Measurements from ENCODE around the gene FOXN4. TPM values are rescaled to one million over a fixed set of nuclear protein-coding genes. Genes with fewer than 3 reads are reported as not detected.

FOXN4 gene
- total RNA-seq, 1 donor from 2014 or later: not detected

DNA sequence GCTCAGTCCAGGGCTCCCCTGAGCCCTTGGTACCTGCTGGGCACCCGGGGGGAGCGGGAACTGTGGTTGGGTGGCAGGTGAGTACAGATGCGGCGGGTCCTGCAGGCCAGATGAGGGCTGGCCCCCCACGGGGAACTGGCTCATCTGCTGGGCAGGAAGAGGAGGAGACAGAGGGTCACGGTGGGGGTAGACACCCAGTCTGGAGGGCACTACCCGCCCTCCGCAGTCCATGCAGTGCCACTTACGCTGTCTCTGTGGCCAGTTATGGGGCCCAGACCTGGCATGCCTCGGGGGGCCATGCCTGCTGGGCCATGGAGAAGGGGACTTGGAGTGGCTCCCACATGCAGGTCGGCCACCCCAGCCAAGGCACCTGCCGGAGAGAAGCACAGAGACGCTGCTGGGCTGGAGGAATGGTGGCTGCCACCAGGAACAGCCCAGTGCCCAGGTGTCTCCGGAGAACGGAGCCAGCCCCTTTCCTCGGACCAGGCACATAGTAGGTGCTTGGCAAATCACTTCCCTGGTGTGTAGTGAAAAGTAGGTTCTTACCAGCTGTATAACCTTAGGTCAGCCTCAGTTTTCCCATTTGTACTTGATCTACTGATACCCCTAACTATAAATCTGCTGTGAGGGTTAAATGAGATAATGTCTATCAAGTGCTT is 21.1 kb downstream of the FOXN4 start:
- DNase-seq (ENCODE audit: low spot score): no peak
- intact Hi-C loops (cut with DNase I): no loop called here

DNA sequence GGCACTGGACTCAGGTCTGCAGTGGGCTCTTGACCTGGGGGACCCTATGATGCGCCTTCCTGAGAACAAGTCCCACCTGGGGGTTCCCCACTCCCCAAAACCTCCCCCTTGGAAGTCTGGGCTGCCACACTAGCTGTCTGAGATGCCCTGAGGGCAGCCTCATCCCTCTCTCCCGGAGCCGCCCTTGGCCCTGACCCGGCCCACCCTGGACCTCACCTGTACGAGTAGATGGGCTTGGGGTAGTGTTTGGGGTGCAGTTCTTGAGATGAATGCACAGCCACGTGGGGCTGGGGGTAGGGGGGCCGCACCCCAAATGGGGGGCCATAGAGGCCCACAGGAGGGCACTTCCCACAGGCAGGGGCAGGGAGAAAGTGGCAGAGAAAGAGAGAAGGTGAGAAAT is 21.9 kb downstream of the FOXN4 start:
- DNase-seq (ENCODE audit: low spot score): no peak
- intact Hi-C loops (cut with DNase I): no loop called here

DNA sequence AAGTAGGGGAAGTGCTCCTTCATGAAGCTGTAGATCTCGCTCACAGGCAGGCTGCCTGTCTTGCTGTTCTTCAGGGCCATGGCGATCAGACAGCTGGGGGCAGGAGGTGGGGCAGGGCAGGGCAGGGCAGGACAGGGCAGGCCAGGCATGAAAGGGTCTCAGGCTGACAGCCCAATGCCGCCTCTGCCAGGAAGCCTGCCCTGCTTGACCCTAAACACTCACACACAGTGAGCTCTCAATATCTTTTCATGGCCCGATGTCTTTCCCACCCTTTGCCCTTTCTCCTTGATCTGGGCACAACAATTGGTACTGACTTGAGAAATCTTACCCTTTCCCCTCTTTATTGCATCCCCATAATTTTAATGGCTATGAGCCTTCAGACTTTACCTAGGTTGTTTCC is 22.4 kb downstream of the FOXN4 start:
- intact Hi-C loops (cut with DNase I): no loop called here
- no peak for DNase-seq (ENCODE audit: low spot score)

GRCh38 chr12:109286252-109286651 is 22.8 kb downstream of the FOXN4 start:
- DNase-seq (ENCODE audit: low spot score): no peak
- intact Hi-C loops (cut with DNase I): no loop called here

DNA sequence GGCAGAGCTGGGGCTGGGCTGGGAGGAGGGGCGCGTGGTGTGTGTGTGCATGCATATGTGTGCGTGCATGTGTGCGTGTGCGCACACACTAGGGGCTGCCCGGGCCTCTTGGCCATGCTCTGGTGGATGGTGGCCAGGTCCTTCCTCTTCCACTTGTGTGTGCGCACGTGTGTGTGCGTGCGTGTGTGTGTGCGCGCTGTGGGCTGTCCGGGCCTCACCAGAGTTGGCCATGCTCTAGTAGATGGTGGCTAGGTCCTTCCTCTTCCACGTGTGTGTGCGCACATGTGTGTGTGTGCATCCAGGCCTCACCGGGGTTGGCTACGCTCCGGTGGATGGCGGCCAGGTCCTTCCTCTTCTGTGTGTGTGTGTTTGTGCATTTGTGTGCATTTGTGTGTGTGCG is 24.7 kb downstream of the FOXN4 start:
- no peak for DNase-seq (ENCODE audit: low spot score)
- intact Hi-C loops (cut with DNase I): no loop called here

DNA sequence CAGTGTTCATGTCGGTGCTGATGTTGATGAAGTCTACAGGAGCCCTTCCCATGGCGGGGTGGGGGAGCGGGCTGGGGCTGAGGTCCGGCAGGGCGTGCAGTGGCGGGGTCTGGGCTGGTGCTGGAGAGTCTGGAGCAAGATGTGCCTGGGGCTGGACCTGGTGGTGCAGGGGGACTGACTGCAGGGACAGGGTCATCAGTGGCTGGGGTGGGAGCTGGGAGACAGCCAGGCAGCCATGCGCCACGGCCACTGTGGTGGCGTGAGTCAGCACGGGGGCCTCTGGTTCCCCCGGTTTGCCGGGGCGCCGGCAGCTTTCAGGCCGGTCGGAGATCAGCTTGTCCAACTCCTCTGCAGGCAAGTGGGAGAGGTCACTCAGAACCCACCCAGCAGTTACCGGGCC is 27.6 kb downstream of the FOXN4 start:
- DNase-seq (ENCODE audit: low spot score): no peak
- intact Hi-C loops (cut with DNase I): no loop called here

DNA sequence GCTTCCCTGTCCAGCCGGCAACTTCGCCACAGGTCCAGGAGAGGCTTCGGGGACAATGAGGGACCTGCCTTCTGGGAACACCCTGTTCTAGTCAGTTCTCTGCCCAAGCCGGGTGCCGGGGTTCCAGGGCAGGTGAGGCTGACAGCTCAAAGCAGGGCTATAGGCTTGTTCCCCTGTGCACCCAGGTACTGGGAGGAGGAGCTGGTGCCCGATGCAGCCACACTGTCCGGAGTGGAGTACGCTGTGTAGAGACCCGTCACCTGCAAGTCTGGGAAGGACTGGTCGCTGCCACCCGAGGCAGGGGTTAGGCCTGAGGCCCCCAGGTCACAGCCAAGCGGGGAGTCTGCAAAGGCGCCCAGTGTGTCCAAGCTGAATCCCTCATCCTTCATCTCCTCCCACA is 29.6 kb downstream of the FOXN4 start:
- intact Hi-C loops (cut with DNase I): no loop called here

GRCh38 chr12:109278912-109279311 is 30.2 kb downstream of the FOXN4 start:
- DNase-seq (ENCODE audit: low spot score): no peak
- intact Hi-C loops (cut with DNase I): no loop called here

More for the DNA sequence above, 29.6 kb downstream of the FOXN4 start:
- no peak for DNase-seq (ENCODE audit: low spot score)

DNA sequence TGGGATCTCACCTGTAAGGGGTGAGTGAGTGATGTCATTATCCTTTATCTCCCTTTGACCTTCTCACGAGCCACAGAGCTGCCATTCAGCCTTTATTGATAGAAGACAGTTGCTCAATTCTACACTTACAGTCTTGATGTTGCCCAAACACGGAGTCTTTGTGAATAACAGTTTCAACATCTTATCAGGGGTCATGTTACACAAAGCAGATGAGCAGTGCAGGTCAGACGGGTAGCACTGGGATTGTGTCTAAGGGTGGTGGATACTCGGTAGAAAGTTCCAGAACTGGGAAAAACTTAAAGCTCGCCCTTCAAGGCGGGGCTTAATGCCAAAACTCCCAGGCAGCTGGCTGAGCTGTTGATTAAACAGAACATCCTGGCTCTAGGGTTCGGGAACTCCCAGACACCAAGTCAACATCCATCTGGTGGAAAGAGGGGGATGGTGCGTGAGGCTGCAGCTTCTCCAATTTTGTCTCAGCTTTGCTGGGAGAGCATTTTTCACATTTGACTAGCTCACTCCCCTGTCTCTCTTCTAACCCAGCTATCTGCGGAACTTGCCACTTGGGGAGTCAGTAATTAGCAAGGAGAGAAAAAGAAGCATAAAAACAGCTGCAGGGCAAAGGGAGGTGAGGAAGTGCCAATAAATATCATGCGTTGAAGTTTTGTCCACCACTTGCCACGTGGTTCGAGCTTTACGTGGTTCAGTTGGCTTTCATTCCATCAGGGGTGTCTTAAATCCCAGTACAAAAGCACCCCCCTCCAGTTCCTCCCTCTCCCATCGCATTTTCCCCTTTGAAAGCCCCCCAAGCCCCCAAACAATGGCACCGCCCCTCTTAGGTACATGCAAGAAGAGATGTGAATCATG is 31.0 kb downstream of the FOXN4 start:
- no peak for DNase-seq (ENCODE audit: low spot score)
- intact Hi-C loops (cut with DNase I): no loop called here

- DNase-seq (ENCODE audit: low spot score): no peak
- intact Hi-C loops (cut with DNase I): no loop called here
These were observed 31.7 kb downstream of the FOXN4 start for GRCh38 chr12:109277255-109277898.

- intact Hi-C loops (cut with DNase I): no loop called here
- no peak for DNase-seq (ENCODE audit: low spot score)
These were observed 32.9 kb downstream of the FOXN4 start for GRCh38 chr12:109276160-109276559.

DNA sequence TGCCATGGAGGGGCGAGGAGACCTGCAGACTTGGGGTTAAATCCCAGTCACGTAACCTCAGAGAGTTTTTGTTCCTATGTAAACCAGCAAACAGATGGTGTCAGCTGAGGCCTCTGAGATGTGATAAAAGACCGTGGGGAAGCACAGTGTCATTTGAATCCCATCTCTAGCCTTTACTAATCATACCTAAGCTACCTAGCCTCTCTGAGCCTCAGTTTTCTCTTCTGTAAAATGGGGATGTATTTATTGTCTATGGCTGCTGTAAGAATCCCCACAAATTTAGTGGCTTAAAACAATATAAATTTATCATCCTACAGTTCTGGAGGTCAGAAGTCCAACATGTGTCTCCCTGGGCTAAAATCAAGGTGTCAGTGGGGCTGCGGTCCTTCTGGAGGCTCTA is 33.9 kb downstream of the FOXN4 start:
- intact Hi-C loops (cut with DNase I): no loop called here
- DNase-seq (ENCODE audit: low spot score): no peak

DNA sequence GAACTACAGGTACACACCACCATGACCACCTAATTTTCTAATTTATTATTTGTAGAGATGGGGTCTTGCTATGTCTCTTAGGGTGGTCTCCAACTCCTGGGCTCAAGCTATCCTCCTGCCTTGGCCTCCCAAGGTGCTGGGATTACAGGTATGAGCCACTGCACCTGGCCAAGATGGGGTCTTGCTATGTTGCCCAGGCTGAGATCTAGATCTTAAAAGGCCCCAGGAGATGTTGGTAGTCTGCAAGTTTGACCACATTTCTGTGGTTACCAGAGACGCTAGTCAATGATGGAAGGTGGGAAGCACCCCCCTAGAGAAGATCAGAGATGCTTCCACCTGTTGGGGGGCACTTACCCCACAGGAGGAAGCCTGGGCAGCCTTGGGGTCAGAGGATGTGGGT is 34.7 kb downstream of the FOXN4 start:
- intact Hi-C loops (cut with DNase I): no loop called here

DNA sequence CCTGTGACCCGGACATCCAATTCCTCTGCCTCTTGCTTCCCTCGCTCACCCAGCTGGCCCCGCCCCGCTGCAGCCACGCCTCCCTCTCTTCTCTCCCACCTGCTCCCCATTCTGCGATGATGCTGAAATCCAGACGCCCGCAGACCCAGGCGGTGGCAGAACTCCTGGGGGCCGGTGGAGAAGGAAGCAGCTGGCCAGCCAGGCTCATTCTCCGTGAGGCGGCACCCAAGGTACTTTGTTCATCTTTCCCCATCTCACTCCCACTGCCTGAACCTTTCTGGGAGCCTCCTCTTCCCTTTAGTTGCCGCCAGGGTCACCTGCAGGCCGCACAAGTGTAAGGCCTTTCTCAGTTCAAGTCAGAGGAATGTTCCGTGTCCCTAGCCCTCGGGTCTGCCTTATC is 35.7 kb downstream of the FOXN4 start:
- intact Hi-C loops (cut with DNase I): no loop called here
- no peak for DNase-seq (ENCODE audit: low spot score)

More for the DNA sequence above, 34.7 kb downstream of the FOXN4 start:
- no peak for DNase-seq (ENCODE audit: low spot score)

GRCh38 chr12:109271418-109271817 is 37.7 kb downstream of the FOXN4 start:
- DNase-seq (ENCODE audit: low spot score): no peak
- intact Hi-C loops (cut with DNase I): no loop called here

GRCh38 chr12:109270494-109270893 is 38.6 kb downstream of the FOXN4 start:
- intact Hi-C loops (cut with DNase I): no loop called here
- DNase-seq (ENCODE audit: low spot score): no peak

GRCh38 chr12:109269428-109269827 is 39.7 kb downstream of the FOXN4 start:
- intact Hi-C loops (cut with DNase I): no loop called here

GRCh38 chr12:109268896-109269295 is 40.2 kb downstream of the FOXN4 start:
- no peak for DNase-seq (ENCODE audit: low spot score)
- intact Hi-C loops (cut with DNase I): no loop called here

More at GRCh38 chr12:109269428-109269827, 39.7 kb downstream of the FOXN4 start:
- no peak for DNase-seq (ENCODE audit: low spot score)

GRCh38 chr12:109267361-109267760 is 41.7 kb downstream of the FOXN4 start:
- no peak for DNase-seq (ENCODE audit: low spot score)
- intact Hi-C loops (cut with DNase I): no loop called here

GRCh38 chr12:109266106-109266879 is 42.8 kb downstream of the FOXN4 start:
- intact Hi-C loops (cut with DNase I): no loop called here
- no peak for DNase-seq (ENCODE audit: low spot score)

All from cardiac septum (tissue), 1 donor.